Activated CD8-positive, alpha-beta T cell treated with anti-CD3 and anti-CD28 coated beads for 36 hours (primary cell): ENCODE results near the gene ROBO2. TPM values are rescaled to one million over a fixed set of nuclear protein-coding genes. Genes with fewer than 3 reads are reported as not detected.

Experiments
- ATAC-seq: fragments of 200-7000 bp; cut with Tn5 transposase; one replicate; pipeline ENCODE4 v1.10.0; 2021; ENCODE audit warnings: mild to moderate bottlenecking, moderate library complexity
- CTCF ChIA-PET: fragments of 350-600 bp; sonication (Branson Sonifier 250); formaldehyde crosslinking; loops from one replicate; lab custom pipeline; 2021; ENCODE audit warnings: antibody characterized with exemption; lab: Charles Lee
- POLR2A ChIA-PET: fragments of 350-600 bp; sonication (Branson Sonifier 250); formaldehyde crosslinking; loops from one replicate; lab custom pipeline; 2021; ENCODE audit warnings: antibody characterized with exemption; lab: Charles Lee
- DNase-seq: peaks from one replicate; pipeline ENCODE4 v3.0.0-alpha.2; 2020
- H3K27ac Mint-ChIP-seq: one replicate; pipeline ENCODE4 v1.8.0; 2021; ENCODE audit warnings: mild to moderate bottlenecking, mixed read lengths
- H3K27me3 Mint-ChIP-seq: one replicate; pipeline ENCODE4 v1.8.0; 2021; ENCODE audit warnings: mixed read lengths
- H3K36me3 Mint-ChIP-seq: one replicate; pipeline ENCODE4 v1.8.0; 2021; ENCODE audit warnings: low read depth, mixed read lengths
- H3K4me1 Mint-ChIP-seq: one replicate; pipeline ENCODE4 v1.8.0; 2021; ENCODE audit warnings: low read depth, mixed read lengths
- H3K4me3 Mint-ChIP-seq: one replicate; pipeline ENCODE4 v1.8.0; 2021; ENCODE audit warnings: mild to moderate bottlenecking, moderate library complexity, mixed read lengths
- H3K9me3 Mint-ChIP-seq: one replicate; pipeline ENCODE4 v1.8.0; 2021; ENCODE audit warnings: mixed read lengths
- intact Hi-C: fragments of 100-400 bp; cut with micrococcal nuclease; formaldehyde crosslinking; loops from one replicate; pipeline ENCODE4 v1.10.0; 2022
- total RNA-seq, 2 experiments: library from RNA; stranded (reverse); gene quantifications; one replicate each; pipeline ENCODE4 v1.2.3, GENCODE V29; 2021
- TF ChIP-seq, protein P1 (sequence below): fragments of 200-600 bp; IDR thresholded peaks from one replicate; pipeline ENCODE4 v1.8.0; 2022; ENCODE audit warnings: antibody characterized with exemption, mild to moderate bottlenecking

Gene ROBO2
- total RNA-seq, 2 experiments from 2014 or later = not detected

DNA sequence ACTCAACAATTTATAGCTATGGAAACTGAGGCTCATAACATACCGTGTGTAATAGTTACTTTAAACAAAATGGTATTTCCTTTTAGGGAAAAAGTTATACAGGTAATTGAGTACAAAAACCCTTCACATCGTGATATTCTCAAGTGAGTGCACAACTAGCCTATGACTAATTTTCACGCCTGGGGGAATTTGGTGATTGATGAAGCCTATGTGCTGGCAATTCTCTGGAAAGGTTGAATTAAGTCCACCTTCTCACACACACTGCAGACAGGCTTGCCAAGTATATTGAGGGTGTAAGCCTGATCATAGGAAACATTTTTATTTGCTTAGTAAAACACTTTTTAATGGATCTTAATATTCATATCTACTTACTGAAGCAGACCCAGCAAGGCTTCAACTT lies 41.3 kb upstream of the ROBO2 start:
- CTCF ChIA-PET = no interaction called here

DNA sequence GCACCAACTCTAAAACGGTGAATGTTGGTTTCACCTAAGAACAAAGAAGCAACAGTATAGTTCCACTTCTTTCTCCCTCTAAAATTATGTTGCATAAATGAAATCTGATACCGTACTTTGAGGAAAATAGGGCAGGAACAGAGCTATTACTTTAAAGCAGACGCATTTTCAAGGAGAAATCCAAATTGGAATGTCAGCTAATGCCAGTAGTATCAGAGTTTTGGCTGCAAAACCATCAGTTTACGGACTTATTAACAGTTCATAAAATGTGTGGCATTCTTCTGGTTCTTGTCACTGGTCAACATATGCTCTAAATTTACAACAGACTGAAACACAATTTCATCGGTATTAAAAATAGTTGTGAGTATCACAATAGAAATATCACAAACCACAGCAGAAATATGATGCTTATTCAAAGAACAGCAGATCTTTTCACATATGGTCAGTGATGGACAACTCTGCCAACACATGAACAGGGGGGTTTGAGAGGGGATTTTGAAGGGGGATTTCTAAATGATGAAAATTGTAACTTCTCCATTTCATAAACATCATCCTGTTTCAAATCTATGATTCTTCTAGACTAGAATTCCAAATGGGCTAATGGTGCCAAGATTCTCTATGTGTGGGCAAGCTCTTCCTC lies 38.7 kb upstream of the ROBO2 start:
- Mint-ChIP-seq H3K4me1 (no peaks in the 10 kb centered on the region), H3K4me3 (no peak overlapping the region), H3K27ac (no peak overlapping the region), H3K9me3 (peaks cover 12% of the 10 kb centered on the region), H3K36me3 (no peaks in the 10 kb centered on the region), H3K27me3 (no peaks in the 10 kb centered on the region)
- POLR2A ChIA-PET = no interaction called here
- TF ChIP-seq, protein P1, sequence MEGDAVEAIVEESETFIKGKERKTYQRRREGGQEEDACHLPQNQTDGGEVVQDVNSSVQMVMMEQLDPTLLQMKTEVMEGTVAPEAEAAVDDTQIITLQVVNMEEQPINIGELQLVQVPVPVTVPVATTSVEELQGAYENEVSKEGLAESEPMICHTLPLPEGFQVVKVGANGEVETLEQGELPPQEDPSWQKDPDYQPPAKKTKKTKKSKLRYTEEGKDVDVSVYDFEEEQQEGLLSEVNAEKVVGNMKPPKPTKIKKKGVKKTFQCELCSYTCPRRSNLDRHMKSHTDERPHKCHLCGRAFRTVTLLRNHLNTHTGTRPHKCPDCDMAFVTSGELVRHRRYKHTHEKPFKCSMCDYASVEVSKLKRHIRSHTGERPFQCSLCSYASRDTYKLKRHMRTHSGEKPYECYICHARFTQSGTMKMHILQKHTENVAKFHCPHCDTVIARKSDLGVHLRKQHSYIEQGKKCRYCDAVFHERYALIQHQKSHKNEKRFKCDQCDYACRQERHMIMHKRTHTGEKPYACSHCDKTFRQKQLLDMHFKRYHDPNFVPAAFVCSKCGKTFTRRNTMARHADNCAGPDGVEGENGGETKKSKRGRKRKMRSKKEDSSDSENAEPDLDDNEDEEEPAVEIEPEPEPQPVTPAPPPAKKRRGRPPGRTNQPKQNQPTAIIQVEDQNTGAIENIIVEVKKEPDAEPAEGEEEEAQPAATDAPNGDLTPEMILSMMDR = no peak
- DNase-seq = no peak
- intact Hi-C loops = no loop called here
- CTCF ChIA-PET = no interaction called here
- no peak for ATAC-seq

More for the DNA sequence above, 41.3 kb upstream of the ROBO2 start:
- Mint-ChIP-seq H3K9me3 (peaks cover 12% of the 10 kb centered on the region), H3K27me3 (no peaks in the 10 kb centered on the region), H3K4me3 (no peak overlapping the region), H3K27ac (no peak overlapping the region), H3K36me3 (no peaks in the 10 kb centered on the region), H3K4me1 (no peaks in the 10 kb centered on the region)
- intact Hi-C loops = no loop called here
- DNase-seq = no peak
- POLR2A ChIA-PET = no interaction called here
- TF ChIP-seq, protein P1 = no peak
- ATAC-seq = no peak

GRCh38 chr3:77014226-77014625 lies 25.7 kb upstream of the ROBO2 start:
- no peak for ATAC-seq
- peaks cover 2% of the 10 kb centered on the region for H3K9me3 Mint-ChIP-seq
- no peaks in the 10 kb centered on the region for H3K4me1 Mint-ChIP-seq
- no peak for DNase-seq
- intact Hi-C loops = no loop called here
- no peak overlapping the region for H3K4me3 Mint-ChIP-seq
- H3K27ac Mint-ChIP-seq = no peak overlapping the region
- ChIA-PET POLR2A (no interaction called here), CTCF (no interaction called here)
- H3K27me3 Mint-ChIP-seq = no peaks in the 10 kb centered on the region
- no peaks in the 10 kb centered on the region for H3K36me3 Mint-ChIP-seq
- TF ChIP-seq, protein P1 = no peak

DNA sequence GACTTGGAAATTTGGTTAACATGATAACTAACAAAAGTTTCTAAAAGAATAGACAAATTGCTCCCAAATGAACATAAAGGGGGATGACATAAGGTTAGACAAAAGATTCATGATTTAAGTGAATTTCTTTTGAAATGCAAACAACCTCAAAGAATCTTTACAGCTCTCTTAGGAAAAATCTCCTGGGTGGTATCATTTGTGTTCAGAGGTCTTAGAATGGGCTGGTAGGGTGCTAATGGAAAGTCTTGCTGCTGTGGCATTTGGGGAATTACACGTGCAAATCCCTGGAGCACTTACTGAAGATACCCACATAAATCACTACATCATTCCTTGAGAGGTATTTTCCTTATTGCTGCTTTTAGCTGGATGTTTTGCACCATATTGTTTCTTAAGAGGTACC lies 14.4 kb upstream of the ROBO2 start:
- Mint-ChIP-seq H3K36me3 (no peaks in the 10 kb centered on the region), H3K9me3 (peaks cover 6% of the 10 kb centered on the region), H3K4me3 (no peak overlapping the region), H3K27me3 (no peaks in the 10 kb centered on the region), H3K27ac (no peak overlapping the region), H3K4me1 (no peaks in the 10 kb centered on the region)
- no peak for DNase-seq
- ATAC-seq = no peak
- TF ChIP-seq, protein P1 = no peak
- intact Hi-C loops = no loop called here
- ChIA-PET POLR2A (no interaction called here), CTCF (no interaction called here)

DNA sequence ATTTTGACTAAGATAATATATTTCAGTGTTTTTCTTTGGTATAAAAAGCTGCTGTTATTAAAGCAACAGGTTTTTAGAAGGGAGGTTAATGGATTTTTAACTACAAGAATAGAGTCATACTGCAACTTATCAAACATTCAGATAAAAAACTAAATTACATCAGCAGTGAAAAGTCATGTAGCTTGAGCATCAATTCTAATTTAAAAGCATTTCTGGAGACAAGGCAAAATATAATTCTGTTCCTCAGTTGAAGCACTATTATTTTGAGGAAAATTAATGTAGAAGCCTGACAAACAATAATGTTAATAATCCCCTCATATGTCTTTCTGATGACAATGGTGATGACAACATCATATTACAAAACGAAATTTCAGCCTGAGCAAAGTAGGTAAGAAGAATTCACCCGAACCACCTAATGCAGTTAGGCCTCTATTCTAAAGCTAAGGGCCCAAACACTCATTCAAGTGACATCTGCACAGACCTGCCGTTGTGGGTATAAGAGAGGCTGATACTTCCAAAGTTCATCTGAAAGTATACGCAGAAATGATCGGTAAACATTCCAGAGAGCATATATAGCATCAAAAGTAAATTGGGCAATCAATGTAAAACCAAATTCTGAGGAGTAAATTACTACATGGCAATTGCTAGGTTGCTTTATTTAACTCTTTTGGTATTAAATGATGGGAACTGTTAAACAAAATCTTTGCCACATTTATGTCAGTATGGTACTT lies 12.8 kb upstream of the ROBO2 start:
- DNase-seq = no peak
- Mint-ChIP-seq H3K4me3 (no peak overlapping the region), H3K4me1 (no peaks in the 10 kb centered on the region), H3K9me3 (peaks cover 6% of the 10 kb centered on the region), H3K27ac (no peak overlapping the region), H3K36me3 (no peaks in the 10 kb centered on the region), H3K27me3 (no peaks in the 10 kb centered on the region)
- ChIA-PET CTCF (no interaction called here), POLR2A (no interaction called here)
- TF ChIP-seq, protein P1 = no peak
- ATAC-seq = no peak
- intact Hi-C loops = no loop called here
